ACC112 (cell line): Measurements from ENCODE around the gene OR8B3.
"Not testable (repeated sequence)": the region's sequence is repeated elsewhere in the genome, so short reads cannot be mapped to it uniquely, and the experiment has no call there.

Experiments
- H2AFZ ChIP-seq: fragments of 200-600 bp; sonication (generic); one replicate; pipeline ENCODE4 v1.6.0; 2017; ENCODE audit warnings: antibody characterized with exemption, low read length; ENCODE audit not compliant: unreplicated experiment
- H3K27ac ChIP-seq: fragments of 200-600 bp; sonication (generic); 2 replicates; pipeline ENCODE4 v1.5.1; 2014; ENCODE audit warnings: low read depth, mild to moderate bottlenecking, antibody characterized with exemption, low read length, moderate library complexity
- H3K27me3 ChIP-seq: fragments of 200-600 bp; sonication (generic); 2 replicates; pipeline ENCODE4 v1.6.1; 2014; ENCODE audit warnings: mild to moderate bottlenecking, antibody characterized with exemption, low read length, moderate library complexity, mixed read lengths; ENCODE audit not compliant: insufficient read depth
- H3K36me3 ChIP-seq: fragments of 200-600 bp; sonication (generic); 2 replicates; pipeline ENCODE4 v1.6.1; 2016; ENCODE audit warnings: mild to moderate bottlenecking, antibody characterized with exemption, low read length, moderate library complexity, mixed read lengths; ENCODE audit not compliant: insufficient read depth
- H3K4me1 ChIP-seq: fragments of 200-600 bp; sonication (generic); one replicate; pipeline ENCODE4 v1.6.1; 2016; ENCODE audit warnings: low read length, mixed read lengths; ENCODE audit not compliant: insufficient read depth, unreplicated experiment, control insufficient read depth
- H3K4me3 ChIP-seq: fragments of 200-600 bp; sonication (generic); 2 replicates; pipeline ENCODE4 v1.5.1; 2014; ENCODE audit warnings: mild to moderate bottlenecking, low read depth, low read length
- H3K79me2 ChIP-seq: fragments of 200-600 bp; sonication (generic); one replicate; pipeline ENCODE4 v1.6.0; 2016; ENCODE audit warnings: low read length; ENCODE audit not compliant: control insufficient read depth, unreplicated experiment, insufficient read depth

Gene OR8B3

DNA sequence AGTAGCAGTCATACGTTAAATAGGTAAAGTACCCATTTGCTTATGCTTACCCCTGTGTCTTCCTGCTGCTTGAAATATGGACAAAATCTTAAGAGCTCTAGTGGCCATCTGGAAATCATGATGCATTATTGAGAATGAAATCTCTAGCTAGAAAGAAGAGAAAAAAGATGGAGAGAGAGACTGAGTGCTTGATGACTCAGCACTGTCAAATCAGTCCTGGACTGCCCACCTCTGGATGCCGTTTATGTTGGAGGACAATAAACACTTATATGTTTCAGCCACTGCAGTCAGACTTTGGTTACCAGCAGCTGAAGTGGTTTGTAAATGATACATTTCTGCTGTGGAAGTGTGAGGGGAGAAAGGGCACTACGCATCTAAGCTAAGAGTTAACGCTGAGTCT is 22.2 kb upstream of the OR8B3 start:
- Histone ChIP-seq H3K27ac (no peak overlapping the region), H2AFZ (no peak overlapping the region), H3K4me3 (no peak overlapping the region), H3K36me3 (no peaks in the 10 kb centered on the region), H3K79me2 (no peaks in the 10 kb centered on the region), H3K4me1 (no peaks in the 10 kb centered on the region), H3K27me3 (peaks cover 63% of the 10 kb centered on the region)

DNA sequence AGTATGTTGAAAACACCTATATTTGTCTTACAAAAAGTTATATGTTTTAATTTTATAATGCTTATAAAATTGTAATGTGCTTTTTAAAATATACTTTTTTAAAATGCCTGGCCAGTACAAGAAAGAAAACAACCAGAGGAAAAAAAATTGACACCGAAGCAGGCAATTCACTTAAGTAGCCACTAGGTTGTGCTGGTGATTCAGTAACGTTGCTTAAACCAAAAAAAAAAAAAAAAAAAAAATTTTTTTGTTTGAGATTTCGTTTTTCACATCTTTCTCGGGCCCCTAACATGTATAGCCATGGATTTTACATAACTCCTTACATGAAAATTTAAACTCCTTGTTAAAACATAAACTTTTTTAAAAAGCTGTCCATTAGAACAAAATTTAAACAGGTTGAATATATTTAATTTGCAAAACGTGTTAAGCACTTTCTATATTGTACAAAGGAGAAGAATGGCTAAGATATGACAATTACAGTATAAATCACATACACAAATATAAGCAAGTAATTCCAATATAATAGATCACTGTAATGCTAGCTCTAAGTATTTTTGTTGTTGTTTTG is 16.6 kb upstream of the OR8B3 start:
- Histone ChIP-seq H3K27me3 (peaks cover 49% of the 10 kb centered on the region), H3K79me2 (no peaks in the 10 kb centered on the region), H3K4me1 (no peaks in the 10 kb centered on the region), H3K4me3 (no peak overlapping the region), H3K36me3 (no peaks in the 10 kb centered on the region), H2AFZ (no peak overlapping the region), H3K27ac (no peak overlapping the region)

DNA sequence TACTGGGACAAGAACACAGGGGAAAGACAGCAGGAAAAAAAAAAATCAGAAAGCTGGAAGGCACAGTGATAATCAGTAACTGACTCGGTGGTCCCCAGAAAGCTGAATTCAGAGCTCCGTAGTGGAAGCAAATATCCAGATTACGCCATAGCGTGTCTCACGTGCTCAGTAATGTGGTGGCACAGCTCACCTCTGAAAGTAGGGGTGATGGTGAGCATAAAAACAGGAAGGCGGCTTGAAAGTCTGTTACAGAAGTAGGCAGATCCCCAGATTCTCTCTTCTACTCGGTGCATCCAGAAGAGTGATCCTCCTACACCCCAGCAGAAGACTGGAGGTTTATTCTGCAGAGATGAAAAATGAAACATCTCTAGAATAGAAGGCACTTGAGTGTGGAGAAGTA is 11.1 kb upstream of the OR8B3 start:
- no peak overlapping the region for H2AFZ ChIP-seq
- H3K36me3 ChIP-seq = no peaks in the 10 kb centered on the region
- H3K79me2 ChIP-seq = no peaks in the 10 kb centered on the region
- no peak overlapping the region for H3K4me3 ChIP-seq
- H3K4me1 ChIP-seq = no peaks in the 10 kb centered on the region
- no peak overlapping the region for H3K27ac ChIP-seq
- peaks cover 49% of the 10 kb centered on the region for H3K27me3 ChIP-seq

DNA sequence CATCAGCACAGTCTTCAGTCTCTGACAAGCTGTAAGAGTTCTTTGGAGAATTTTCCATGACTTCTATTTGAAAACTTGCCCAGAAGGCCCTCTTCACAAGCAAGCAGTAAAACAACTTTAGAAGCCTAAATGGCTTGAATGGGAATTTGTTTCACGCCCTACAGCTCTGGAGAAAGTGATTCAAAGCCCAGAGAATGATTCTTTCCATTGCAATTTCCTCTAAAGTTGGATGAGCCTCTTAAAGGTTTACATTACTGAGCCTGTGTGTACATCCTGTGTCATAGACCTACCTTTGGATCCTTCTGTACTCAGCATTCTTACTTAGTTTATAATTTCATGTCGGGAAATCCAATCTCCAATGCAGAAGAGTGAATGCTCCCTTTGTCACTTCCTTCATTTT is 6.8 kb upstream of the OR8B3 start:
- no peaks in the 10 kb centered on the region for H3K36me3 ChIP-seq
- no peaks in the 10 kb centered on the region for H3K79me2 ChIP-seq
- H2AFZ ChIP-seq = no peak overlapping the region
- H3K27ac ChIP-seq = no peak overlapping the region
- H3K4me3 ChIP-seq = no peak overlapping the region
- peaks cover 23% of the 10 kb centered on the region for H3K27me3 ChIP-seq
- H3K4me1 ChIP-seq = no peaks in the 10 kb centered on the region

DNA sequence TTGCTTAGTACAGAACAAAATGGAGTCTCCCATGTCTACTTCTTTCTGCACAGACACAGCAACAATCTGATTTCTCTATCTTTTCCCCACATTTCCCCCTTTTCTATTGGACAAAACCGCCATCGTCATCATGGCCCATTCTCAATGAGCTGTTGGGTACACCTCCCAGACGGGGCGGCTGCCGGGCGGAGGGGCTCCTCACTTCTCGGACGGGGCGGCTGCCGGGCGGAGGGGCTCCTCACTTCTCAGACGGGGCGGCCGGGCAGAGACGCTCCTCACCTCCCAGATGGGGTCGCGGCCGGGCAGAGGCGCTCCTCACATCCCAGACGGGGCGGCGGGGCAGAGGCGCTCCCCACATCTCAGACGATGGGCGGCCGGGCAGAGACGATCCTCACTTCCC is 4.4 kb upstream of the OR8B3 start:
- H3K79me2 ChIP-seq, H3K4me1 ChIP-seq, H2AFZ ChIP-seq, H3K27me3 ChIP-seq, H3K4me3 ChIP-seq, H3K36me3 ChIP-seq, H3K27ac ChIP-seq: not testable (repeated sequence)

DNA sequence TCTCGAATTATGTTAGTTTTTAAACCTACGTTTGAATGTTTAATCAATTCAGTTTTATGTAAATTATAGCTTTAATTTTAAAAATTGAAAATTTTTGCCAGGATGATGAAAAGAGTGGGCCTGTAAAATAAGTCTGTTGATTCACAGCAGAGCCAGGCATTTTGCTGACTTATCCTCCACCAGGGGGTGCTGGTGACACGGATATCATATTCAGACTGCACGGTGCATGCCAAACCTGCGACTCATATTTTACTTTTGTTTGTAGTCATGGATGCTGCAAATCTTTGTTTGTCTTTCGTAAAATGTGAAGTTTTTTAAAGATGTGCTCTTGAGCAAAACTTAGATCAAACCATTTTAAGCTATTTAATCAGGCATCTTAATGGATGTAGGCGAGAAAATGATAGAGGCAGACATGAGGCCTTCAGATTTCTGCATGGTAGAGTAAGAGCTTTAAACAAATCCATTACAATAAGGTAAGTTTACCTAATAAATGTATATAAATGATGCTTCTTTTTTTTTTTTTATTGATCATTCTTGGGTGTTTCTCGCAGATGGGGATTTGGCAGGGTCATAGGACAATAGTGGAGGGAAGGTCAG is 3.6 kb upstream of the OR8B3 start:
- H3K79me2 ChIP-seq = no peaks in the 10 kb centered on the region
- H2AFZ ChIP-seq = no peak overlapping the region
- H3K4me3 ChIP-seq = no peak overlapping the region
- H3K36me3 ChIP-seq = no peaks in the 10 kb centered on the region
- no peaks in the 10 kb centered on the region for H3K4me1 ChIP-seq
- peaks cover 4% of the 10 kb centered on the region; the same call in 1 of the 2 replicates for H3K27me3 ChIP-seq
- no peak overlapping the region for H3K27ac ChIP-seq

DNA sequence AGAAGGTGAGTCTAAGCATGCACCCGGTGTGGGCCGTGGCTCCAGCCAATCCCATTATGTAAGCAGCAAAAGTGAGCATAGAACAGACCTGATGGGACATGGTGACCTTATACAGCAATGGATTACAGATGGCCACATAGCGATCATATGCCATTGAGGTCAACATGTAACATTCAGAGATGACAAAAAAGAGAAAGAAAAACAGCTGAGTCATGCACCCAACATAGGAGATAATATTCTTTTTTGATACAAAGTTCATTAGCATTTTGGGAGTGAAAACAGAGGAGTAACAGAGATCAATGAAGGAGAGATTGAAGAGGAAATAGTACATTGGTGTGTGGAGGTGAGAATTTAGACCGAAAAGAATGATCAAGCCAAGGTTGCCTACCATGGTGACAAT is 2.0 kb downstream of the OR8B3 start:
- H3K4me1 ChIP-seq, H3K36me3 ChIP-seq, H3K4me3 ChIP-seq, H3K27ac ChIP-seq, H3K79me2 ChIP-seq, H2AFZ ChIP-seq, H3K27me3 ChIP-seq: not testable (repeated sequence)

DNA sequence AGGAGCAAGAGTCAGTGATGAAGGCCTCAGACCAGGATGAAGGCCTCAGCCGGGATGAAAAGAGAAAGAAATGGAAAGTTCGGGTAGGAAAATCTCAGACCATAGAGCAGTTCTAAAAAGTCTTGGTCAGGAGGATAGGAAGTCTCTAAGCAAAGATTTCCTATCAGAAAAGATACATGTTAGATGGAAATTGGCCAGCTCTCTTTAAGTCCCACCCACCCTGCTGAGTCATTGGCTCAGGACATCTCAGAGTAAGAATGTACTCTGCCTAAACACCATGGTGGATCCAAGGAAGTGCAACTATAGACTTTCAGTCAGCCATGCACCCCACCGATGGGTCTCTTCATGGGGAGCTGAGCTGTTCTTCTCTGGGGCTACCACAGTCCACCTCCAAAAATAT is 4.4 kb downstream of the OR8B3 start:
- Histone ChIP-seq H3K27ac (no peak overlapping the region), H3K36me3 (no peaks in the 10 kb centered on the region), H3K79me2 (no peaks in the 10 kb centered on the region), H3K4me3 (no peak overlapping the region), H2AFZ (no peak overlapping the region), H3K27me3 (no peaks in the 10 kb centered on the region), H3K4me1 (no peaks in the 10 kb centered on the region)

DNA sequence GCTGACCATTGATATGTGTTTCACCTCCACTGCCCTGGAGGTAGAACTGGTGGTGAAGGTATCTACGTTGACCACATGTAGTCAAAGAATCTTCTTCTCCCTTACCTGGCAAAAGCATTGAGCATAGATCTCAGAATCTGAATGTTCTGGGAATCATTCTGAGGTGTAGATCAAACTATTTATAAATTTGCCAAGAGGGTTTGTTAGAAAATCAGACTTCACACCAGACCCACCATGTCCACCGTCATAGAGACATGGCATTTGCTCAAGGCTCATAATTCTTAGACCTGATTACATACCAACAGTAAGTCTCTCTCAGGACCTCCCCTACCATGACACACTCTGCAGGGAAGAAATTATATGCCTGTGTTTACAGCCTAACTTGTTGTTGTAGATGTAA is 14.4 kb downstream of the OR8B3 start, which contains the start of gene OR8B2:
Gene OR8B2 (minus strand): TSS at position 101 of the 400 bp plus-strand sequence. CDS start 1,156 bp downstream, outside the sequence.
- Histone ChIP-seq H3K27ac (no peak within 1 kb of the TSS), H3K36me3 (no peaks in the 10 kb centered on the region), H3K27me3 (peaks cover 3% of the 10 kb centered on the region; the same call in 1 of the 2 replicates), H3K4me1 (no peaks in the 10 kb centered on the region), H3K79me2 (no peaks in the 10 kb centered on the region), H2AFZ (no peak within 1 kb of the TSS), H3K4me3 (no peak within 1 kb of the TSS)

DNA sequence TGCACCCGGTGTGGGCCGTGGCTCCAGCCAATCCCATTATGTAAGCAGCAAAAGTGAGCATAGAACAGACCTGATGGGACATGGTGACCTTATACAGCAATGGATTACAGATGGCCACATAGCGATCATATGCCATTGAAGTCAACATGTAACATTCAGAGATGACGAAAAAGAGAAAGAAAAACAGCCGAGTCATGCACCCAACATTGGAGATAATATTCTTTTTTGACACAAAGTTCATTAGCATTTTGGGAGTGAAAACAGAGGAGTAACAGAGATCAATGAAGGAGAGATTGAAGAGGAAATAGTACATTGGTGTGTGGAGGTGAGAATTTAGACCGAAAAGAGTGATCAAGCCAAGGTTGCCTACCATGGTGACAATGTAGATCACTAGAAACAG is 16.0 kb downstream of the OR8B3 start:
- not testable (repeated sequence) for H3K4me3 ChIP-seq, H2AFZ ChIP-seq, H3K4me1 ChIP-seq, H3K27me3 ChIP-seq, H3K79me2 ChIP-seq, H3K36me3 ChIP-seq, H3K27ac ChIP-seq

DNA sequence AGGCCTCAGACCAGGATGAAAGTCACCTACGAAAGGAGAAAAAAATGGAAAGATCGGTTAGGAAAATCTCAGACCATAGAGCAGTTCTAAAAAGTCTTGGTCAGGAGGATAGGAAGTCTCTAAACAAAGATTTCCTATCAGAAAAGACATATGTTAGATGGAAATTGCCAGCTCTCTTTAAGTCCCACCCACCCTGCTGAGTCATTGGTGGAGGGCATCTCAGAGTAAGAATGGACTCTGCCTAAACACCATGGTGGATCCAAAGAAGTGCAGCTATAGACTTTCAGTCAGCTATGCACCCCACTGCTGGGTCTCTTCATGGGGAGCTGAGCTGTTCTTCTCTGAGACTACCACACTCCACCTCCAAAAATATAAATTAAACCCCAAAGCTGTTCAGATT is 18.2 kb downstream of the OR8B3 start:
- H2AFZ ChIP-seq = no peak overlapping the region
- no peaks in the 10 kb centered on the region for H3K4me1 ChIP-seq
- H3K36me3 ChIP-seq = no peaks in the 10 kb centered on the region
- H3K4me3 ChIP-seq = no peak overlapping the region
- H3K27me3 ChIP-seq = peaks cover 12% of the 10 kb centered on the region
- no peak overlapping the region for H3K27ac ChIP-seq
- no peaks in the 10 kb centered on the region for H3K79me2 ChIP-seq
